GM18498 (cell line): ENCODE data around the gene NF2.

Experiments
- ATAC-seq: cut with Tn5 transposase; IDR thresholded peaks from one replicate; pipeline ENCODE4 v1.9.1; 2021; ENCODE audit warnings: mild to moderate bottlenecking, moderate library complexity; ENCODE audit not compliant: unreplicated experiment

Gene NF2

GRCh38 chr22:29718949-29719898 is 115.8 kb downstream of the NF2 start:
- ATAC-seq = no peak

GRCh38 chr22:29719899-29720645 is 116.6 kb downstream of the NF2 start, which contains the start of gene CABP7:
Gene CABP7, plus strand, starts transcription at chr22:29720003. Its CDS starts 422 bp downstream, at chr22:29720425.
- ATAC-seq = no peak

DNA sequence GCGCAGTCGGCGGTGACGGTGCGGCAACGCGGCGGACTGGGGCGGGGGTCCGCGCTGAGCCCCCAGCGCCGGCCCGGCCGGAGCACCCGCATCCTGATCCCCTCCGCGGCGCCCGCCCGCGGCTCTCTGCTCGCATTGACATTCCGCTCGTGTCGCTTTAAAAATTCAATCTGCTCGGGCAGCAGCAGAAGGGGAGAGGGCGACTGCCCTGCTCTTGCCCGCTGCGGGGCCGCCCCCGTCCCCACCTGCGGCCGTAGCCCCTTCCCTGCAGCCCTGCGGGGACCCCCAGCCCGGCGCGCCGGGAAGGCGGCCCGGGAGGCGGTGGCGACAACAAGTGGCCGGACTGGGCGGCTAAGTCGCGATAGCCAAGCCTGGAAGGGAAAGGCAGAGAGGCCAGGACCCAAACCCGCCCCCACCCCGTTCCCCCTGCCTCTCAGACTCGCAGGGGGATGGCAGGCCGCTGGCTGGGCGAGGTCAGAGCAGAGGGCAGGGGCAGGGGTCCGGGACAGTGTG is 117.4 kb downstream of the NF2 start:
- no peak for ATAC-seq

- no peak for ATAC-seq
These were observed 118.7 kb downstream of the NF2 start for GRCh38 chr22:29722151-29722550.

- ATAC-seq = no peak
These were observed 119.2 kb downstream of the NF2 start for GRCh38 chr22:29722587-29722986.

DNA sequence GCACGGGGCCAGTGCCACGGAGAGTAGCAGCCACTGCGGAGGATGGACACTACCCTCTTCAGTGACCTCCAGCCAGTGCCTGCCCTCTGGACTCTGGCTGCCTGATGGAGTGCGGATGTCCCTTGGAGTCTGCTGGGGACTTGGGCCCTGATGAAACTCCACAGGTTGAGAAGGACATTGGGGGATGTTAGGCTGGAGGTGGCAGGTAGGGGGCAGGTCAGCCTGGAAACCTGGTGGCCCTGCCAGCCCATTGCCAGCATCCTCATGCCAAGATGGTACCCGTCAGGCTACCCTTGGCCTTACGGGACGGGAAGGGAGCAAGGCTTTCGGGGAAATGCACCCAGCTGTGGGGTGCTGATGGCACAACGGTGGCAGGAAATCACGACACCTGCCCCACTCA is 120.3 kb downstream of the NF2 start:
- ATAC-seq = no peak

GRCh38 chr22:29724843-29725242 is 121.4 kb downstream of the NF2 start:
- ATAC-seq = no peak

DNA sequence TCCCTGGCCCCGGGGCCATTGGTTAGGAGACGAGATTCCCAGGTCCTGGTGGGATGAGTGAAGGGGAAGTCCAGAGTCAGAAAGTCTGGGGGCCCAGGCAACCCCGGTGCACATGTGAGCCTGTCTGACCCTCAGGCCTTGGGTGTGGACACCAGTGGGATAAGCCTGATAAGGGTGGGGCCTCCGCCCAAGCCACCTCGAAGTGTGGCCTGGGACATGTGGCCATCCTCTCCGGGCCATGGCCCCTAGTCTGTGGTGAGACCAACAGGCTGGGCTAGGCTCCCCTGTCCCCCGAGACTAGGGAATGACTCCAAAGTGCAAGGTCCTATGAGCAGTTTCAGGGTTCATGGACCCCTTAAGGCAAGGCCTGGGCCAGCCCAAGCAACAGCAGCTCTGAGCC is 122.7 kb downstream of the NF2 start:
- ATAC-seq = no peak

DNA sequence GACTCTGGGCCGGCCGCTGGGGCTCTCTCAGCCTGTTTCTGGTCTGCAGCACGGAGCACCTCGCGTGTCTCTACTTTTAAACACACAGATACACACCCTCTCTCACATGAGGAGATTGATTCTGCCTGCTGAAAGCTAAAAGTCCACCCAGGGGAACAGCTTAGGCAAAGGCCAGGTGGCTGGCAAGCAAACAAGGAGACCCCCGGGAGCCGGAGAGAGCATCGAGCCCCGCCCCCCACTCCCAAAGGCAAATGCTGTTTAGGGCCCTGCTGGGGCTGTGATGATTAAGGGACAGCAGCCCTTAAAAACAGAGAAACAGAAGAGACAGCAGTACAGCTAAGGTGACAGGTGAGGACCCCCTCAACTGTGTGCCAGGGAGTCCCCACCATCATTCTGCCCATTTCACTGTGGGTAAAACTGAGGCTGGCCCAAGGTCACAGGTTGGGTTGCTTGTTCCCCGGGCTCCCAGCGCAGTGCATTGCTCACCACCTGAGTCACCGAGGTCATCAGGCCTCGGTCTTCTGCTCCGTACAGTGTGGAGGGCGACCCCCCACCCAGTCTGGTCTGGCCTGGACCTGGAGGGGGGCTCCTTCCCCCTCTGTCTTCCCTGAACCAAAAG is 123.2 kb downstream of the NF2 start:
- ATAC-seq = no peak

DNA sequence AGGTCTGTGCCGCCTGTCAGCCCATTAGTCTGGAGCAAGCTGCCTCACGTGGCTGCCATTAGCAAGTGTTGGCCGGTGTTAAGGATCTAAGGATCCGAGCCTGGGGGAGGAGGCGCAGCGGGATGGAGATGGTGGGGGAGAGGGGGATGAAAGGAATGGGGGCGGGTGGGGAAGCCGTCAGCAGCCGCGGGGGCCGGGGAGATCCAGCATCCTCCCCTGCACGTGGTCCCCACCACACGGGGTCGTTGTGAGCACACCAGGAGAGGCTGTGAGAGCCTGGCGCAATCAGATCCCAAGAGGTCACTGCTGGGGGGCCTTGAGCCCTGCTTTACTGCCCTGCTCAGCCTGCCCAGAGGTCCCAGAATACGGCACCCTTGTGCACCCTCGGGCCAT is 123.7 kb downstream of the NF2 start:
- no peak for ATAC-seq

- no peak for ATAC-seq
These were observed 125.7 kb downstream of the NF2 start for GRCh38 chr22:29729161-29729560.

DNA sequence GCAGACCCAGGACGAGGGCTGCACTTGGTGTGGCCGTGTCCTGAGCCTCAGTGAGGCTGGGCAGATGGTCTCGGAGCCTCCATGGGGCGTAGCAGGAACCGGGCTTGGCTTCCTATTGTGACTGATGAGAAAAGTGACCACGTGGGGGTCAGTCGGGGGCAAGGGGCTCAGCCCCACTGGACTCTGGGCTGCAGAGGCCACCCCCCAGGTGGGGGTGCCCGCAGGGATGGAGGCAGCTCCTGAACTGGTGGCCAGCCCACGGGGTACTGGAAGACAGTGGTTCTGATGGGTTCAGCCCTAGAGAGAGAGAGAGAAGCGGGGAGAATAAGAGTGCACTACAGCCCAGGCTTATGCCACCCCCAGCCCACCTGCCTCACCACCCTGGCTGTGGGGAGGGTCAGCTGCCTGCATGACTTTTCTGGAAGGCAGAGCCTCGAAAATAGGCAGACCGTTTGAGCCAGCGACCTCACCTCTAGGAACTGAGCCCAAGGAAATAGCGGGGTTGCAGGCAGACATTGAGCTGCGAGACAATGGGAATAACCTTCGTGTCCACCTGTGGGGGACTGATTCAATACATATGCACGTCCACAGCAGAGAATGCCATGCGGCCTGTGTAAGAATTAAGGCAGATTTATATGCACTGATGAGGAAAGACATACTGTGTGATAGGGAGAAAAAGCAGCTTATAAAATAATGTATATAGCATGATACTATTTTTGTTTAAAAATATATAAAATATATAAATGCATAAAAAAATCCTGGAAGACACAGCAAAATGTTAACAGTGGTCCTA is 127.8 kb downstream of the NF2 start:
- no peak for ATAC-seq

DNA sequence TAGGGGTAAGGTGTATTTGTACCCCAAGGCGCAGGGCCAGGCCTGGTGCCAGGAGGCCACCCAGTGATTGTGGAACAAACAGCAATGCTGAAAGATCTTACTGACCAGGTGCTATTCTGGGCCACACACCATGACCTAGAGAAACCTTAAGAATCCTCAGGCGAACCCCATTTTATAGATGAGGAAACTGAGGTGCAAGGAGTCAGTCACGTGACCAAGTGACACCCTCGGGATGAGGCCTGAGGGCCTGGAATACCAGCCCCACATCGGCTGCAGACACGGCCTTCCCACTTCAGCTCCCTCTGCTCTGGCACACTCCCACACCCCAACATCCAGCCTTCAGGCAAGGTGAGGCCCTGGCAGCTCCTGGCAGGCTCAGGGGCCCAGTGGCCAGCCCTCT is 129.4 kb downstream of the NF2 start:
- ATAC-seq = no peak

GRCh38 chr22:29733362-29734201 is 130.1 kb downstream of the NF2 start:
- ATAC-seq = no peak

- no peak for ATAC-seq
These were observed 131.0 kb downstream of the NF2 start for GRCh38 chr22:29734406-29734805.

GRCh38 chr22:29734838-29735237 is 131.4 kb downstream of the NF2 start:
- ATAC-seq = no peak

GRCh38 chr22:29735416-29735815 is 132.0 kb downstream of the NF2 start:
- ATAC-seq = no peak

- ATAC-seq = no peak
These were observed 134.1 kb downstream of the NF2 start for GRCh38 chr22:29737251-29738117.
